Measurements from ENCODE around the gene CCDC186.

DNA sequence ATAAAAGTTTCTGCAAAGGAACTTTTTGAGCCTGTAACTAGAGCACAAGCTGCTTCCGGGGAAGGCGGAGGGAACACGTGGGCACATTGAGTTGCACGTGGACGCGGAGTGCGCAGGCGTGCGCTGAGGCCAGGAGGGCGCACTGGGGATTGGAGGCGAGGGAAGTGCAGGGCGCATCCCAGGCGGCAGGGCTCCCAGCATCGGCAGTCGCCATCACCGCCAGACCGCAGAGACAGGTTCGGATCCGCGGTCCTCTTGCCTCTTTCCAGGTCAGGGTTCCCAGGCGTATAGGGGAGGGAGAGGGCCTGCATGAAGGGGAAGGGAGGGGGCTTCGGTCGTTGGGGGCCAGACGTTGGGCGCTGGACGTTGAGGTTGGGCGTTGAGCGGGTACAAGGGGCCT is 5.1 kb upstream of the CCDC186 start, which contains the start of gene TDRD1:
- TF ChIP-seq EZH2phosphoT487 (IDR thresholded peaks at IDR 0.05) (no peak), CTCF (IDR thresholded peaks at IDR 0.05) (no peak)
